Stimulated activated CD8-positive, alpha-beta memory T cell treated with anti-CD3 and anti-CD28 coated beads, Interleukin-2, amount 100 ng/mL, for 48 hours (primary cell): ENCODE results near the gene IL17C.
"Not testable (repeated sequence)": the region's sequence is repeated elsewhere in the genome, so short reads cannot be mapped to it uniquely, and the experiment has no call there.

Experiments used
- DNase-seq, 2 donors: peaks; one replicate each; pipeline ENCODE4 v3.0.0-alpha.2; 2020; ENCODE audit warnings: low read depth in 2 of 2

Gene IL17C

GRCh38 chr16:88658714-88659113 lies 20.3 kb downstream of the IL17C start:
- DNase-seq = no peak

GRCh38 chr16:88659160-88659559 lies 20.8 kb downstream of the IL17C start:
- DNase-seq = no peak

DNA sequence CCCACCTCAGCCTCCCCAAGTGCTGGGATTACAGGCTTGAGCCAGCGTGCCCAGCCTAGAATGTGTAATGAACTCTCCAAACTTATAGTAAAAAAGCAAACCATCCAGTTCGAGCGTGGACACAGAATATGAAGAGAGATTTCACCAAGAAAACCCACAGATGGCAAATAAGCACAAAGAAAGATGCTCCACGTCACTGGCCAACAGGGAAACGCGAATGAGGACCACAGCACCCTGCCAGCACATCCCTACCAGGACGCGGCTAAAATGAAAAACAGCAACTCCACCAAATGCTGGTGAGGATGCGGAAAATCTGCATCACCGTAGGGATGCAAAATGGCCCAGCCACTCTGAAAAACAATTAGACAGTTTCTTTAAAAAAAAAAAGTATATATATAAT lies 23.1 kb downstream of the IL17C start:
- DNase-seq = no peak

- no peak for DNase-seq
These were observed 24.0 kb downstream of the IL17C start for GRCh38 chr16:88662222-88662842.

DNA sequence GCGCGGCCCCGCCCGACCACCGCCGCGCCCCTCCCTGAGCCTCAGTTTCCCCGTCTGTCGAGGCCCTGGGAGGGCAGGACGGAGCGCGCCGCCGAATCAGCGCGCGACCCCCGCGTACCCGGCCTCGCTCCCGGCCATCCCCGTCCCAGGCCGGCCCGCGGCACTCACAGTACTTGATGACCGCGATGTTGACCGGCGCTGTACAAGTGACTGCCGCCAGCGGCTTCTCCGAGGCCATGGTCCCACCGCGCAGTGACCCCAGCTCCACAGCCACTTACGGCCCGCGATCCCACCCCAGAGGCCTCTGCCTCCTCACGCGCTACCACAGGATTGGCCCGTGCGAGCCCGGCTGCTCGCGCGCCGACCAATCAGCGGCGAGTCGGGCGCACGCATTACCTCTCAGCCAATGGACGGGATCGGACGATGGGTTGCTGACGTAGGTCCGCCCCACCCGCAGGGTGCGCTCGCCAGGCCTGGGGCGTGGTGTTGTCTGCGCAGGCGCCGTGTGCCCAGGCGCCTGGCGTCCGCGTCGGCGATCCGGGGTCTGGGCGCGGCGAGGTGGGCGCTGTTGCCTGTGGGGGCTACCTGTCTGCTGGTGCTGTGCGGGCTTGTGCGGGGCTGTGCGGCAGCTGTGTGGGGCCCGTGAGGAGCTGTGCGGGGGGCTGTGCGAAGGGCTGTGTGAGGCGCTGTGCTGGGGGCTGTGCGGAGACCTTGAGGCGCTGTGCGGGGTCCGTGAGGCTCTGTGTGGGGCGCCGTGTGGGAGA lies 24.7 kb downstream of the IL17C start, which contains the start of gene MVD:
Gene MVD (minus strand): TSS at position 249 of the 764 bp plus-strand sequence. CDS start 11 bp downstream, at position 238.
- DNase-seq = peak; percentile 92 to 94

DNA sequence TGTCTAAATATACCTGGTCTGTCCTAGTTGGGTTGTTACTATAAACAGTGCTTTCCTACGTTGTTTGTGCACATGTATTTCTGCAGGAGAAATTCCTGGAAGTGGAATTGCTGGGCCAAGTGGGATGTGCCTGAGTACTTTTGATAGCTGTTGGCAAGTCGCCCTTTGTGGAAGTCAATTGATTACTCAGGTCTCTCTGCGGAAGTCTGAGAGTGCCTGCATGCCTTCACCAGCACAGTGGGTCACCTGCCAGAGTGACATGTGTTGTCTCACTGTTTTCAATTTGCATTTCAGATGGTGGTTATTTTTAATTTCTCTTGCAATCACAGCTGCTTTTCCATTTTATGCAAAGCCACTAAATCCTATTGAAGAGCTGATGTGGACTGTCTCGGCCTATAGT lies 26.8 kb downstream of the IL17C start:
- no peak for DNase-seq

DNA sequence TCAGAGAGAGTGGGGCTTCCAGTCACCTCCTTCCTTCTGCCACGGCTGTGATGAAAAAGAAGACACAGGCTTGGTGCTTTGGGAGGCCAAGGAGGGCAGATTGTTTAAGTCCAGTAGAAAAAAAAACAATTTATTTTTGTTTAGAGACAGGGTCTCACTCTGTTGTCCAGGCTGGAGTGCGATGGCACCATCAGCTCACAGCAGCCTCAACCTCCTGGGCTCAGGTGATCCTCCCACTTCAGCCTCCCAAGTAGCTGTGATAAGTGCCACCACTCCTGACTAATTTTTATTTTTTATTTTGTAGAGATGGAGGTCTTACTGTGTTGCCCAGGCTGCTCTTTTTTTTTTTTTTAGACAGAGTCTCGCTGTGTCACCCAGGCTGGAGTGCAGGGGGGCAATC lies 27.2 kb downstream of the IL17C start:
- no peak for DNase-seq

DNA sequence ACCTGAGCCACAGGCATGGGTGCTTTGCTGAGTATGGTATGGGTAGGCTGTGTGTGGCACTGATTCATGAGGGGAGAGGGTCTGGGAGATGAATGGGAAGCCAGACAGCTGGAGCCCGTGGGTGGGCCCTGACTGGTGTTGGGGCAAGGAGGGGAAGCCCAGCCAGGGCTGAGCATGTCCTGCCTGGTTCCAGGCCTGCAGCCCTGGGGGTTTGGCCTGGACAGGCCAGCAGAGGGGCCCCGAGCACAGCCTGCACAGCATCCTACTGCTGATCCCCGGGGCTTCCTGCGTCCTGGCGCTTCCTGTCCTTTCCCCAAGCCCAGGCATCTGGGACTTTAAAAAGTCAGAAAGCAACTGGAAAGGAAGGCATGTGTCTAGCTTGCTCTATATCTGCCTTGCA lies 29.1 kb downstream of the IL17C start:
- DNase-seq = no peak

- DNase-seq = not testable (repeated sequence)
These were observed 31.1 kb downstream of the IL17C start for GRCh38 chr16:88669493-88669892.

GRCh38 chr16:88669980-88670379 lies 31.6 kb downstream of the IL17C start:
- no peak for DNase-seq

- DNase-seq = no peak
These were observed 33.4 kb downstream of the IL17C start for GRCh38 chr16:88671806-88672205.

DNA sequence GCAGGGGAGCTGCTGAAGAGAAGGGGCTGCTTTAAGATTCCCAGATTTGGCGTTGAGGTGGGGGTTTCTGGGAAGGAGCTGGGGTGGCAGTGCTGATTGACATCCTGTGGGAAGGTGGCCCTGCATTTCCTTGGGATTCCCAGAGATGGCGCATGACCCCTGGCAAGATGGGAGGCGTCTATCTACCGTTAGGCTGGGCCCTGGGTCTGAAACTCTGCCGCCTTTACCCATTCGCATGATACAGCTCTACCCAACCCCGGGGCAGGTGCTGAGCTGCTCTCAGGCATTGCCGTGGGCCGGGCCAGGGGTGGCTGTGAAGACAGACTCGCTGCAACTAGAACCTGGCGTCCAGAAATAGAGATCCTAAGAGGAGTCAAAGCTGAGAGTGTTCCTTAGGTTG lies 34.4 kb downstream of the IL17C start:
- no peak for DNase-seq

DNA sequence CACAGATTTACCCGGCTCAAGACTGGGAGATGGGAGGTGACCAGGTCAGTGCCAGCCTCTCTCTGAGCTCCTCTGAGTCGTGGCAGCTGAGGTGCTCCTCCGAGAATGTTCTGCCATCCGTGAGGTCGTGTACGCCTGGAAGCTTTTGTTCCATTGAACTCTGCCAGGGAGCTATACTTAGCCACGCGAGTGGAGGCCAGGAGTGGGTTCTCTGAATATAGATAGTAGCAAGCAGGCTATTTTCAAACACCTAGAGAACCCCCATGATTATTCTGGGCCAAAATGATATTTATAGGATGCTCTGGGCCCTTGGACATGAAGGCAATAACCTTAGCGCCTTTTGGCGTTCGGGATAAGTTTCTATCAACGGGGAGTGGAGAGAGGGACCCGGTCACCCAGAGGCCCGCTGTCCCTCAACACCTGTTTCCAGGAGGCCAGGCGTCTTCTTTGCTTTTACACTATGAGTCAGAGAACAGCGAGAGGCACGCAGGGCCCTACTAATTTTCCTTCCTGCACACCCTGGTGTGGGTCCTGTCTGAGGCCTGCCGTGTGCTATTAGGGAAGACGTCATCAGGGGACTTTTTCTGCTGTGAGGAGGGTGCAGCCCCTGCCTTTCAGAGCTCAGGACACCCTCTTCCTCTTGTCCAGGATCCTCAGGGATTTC lies 35.5 kb downstream of the IL17C start:
- no peak for DNase-seq

DNA sequence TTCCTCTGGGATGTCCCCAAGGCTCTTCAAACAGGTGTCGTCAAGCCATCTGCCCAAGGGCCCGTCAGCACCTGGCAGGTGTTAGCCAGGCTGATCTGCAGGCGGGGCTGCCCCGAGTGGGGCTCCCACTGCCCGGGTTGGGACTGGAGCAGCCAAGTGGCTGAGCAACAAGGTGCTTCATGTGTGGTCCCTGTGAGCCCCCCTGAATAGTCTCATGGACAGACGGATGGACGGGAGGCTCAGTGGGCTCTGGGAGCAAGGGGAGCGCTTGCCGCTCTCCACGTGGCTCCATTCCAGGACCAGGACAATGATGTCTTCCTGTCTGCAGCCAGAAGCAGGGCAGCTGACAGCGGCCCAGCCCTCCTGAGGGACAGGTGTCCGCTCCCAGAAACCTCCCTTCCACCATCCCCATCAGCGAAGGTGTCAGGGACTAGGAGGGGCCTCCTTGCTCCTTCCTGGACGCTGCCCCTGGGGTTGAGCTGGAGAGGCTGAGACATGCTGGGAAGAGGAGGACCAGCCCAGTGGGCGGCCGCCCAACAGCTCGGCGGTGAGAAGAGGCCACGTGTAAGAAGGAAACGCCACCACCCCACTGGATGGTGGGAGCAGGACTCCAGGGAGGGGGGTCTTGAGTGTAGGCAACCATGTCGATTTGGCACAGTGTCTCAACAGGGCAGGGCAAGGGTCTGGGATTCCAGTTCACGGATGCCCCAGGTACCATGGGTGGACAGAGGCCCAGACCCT lies 38.3 kb downstream of the IL17C start:
- DNase-seq = no peak

- DNase-seq = no peak
These were observed 39.3 kb downstream of the IL17C start for GRCh38 chr16:88677721-88678120.

DNA sequence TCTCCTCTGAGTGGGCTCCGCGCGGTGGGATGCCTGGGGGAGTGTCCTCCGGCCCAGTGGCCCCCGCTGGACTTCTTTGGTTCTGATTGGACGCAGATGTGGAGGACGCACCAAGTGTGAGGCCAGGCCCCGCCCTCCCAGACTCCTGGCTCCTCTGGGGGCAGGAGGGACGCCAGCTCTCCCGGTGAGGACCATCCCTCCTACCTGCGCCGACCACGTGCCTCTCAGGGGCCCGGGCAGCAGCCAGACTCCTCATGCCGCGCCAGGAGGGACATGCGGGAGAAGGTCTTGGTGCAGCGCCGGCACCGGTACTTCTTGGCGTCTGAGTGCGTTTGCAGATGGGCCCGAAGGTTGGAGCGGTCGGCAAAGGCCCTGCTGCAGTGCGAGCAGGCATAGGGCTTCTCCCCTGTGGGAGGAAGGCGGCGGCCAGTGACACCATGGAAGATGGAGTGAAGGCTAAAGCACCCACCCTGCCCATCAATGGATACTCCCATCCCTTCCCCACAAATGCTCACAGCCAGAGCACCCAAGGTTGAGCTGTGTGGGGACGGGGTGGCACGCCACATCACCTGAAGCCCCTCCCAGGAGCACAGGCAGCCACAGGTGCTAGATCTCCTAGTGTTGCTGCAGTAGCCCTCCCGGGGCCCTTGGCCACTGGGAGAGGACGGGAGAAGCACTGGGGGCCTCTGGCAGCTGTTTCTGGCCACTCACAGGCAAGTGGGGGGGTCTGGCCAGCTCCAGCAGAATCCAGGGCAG lies 40.0 kb downstream of the IL17C start:
- no peak for DNase-seq

- DNase-seq = no peak
These were observed 42.2 kb downstream of the IL17C start for GRCh38 chr16:88680554-88681083.

GRCh38 chr16:88681084-88681680 lies 42.8 kb downstream of the IL17C start:
- DNase-seq = no peak

GRCh38 chr16:88681709-88682451 lies 43.5 kb downstream of the IL17C start:
- DNase-seq = peak in 1 of 2 donors; percentile 68

GRCh38 chr16:88684569-88685155 lies 46.3 kb downstream of the IL17C start:
- no peak for DNase-seq
